Cardiac muscle cell (in vitro differentiated cells and primary cell): Measurements from ENCODE around the gene EPN3. TPM values are rescaled to one million over a fixed set of nuclear protein-coding genes. Genes with fewer than 3 reads are reported as not detected.

Experiments used
- DNase-seq, 2 donors: peaks; one replicate each; pipeline versions ENCODE4 v3.0.0 to v3.0.0-alpha.2; 2010 to 2017; ENCODE audit warnings: low read depth in 1 of 2, low spot score in 1 of 2
- H3K27ac ChIP-seq: fragments of 200-600 bp; sonication (generic); 2 replicates; pipeline ENCODE4 v1.5.1; 2016
- H3K27me3 ChIP-seq: fragments of 200-600 bp; sonication (generic); 2 replicates; pipeline ENCODE4 v1.6.0; 2016; ENCODE audit warnings: control low read depth
- H3K36me3 ChIP-seq: fragments of 200-600 bp; sonication (generic); 2 replicates; pipeline ENCODE4 v1.5.1; 2016; ENCODE audit warnings: control low read depth
- H3K4me1 ChIP-seq: fragments of 200-600 bp; sonication (generic); 2 replicates; pipeline ENCODE4 v1.8.1; 2017; ENCODE audit warnings: low read depth, mild to moderate bottlenecking, mixed run types
- H3K4me3 ChIP-seq: fragments of 200-600 bp; sonication (generic); 2 replicates; pipeline ENCODE4 v1.5.1; 2016; ENCODE audit warnings: mild to moderate bottlenecking
- H3K9me3 ChIP-seq: fragments of 200-600 bp; sonication (generic); 2 replicates; pipeline ENCODE4 v1.5.1; 2017; ENCODE audit warnings: low read depth, mild to moderate bottlenecking, control low read depth
- polyA plus RNA-seq: library from polyadenylated mRNA; unstranded; fragments of >200 nt; fragmentation: Nextera tagmentation; extraction: Ambion mirVana; gene quantifications from 2 replicates; pipeline ENCODE4 v1.2.1, GENCODE V29; 2016
- total RNA-seq: library from RNA; depleted of rRNA; stranded (reverse); fragments of >200 nt; gene quantifications from 2 replicates; pipeline ENCODE4 v1.2.3, GENCODE V29; 2016
- TF ChIP-seq, protein P1 (sequence below): IDR thresholded peaks from 2 replicates; pipeline ENCODE4 v1.5.1; 2012; ENCODE audit warnings: low read depth, mild to moderate bottlenecking, low read length

The EPN3 gene
- total and polyA plus RNA-seq, 2 experiments from 2014 or later: 1.9 to 3.1 TPM

DNA sequence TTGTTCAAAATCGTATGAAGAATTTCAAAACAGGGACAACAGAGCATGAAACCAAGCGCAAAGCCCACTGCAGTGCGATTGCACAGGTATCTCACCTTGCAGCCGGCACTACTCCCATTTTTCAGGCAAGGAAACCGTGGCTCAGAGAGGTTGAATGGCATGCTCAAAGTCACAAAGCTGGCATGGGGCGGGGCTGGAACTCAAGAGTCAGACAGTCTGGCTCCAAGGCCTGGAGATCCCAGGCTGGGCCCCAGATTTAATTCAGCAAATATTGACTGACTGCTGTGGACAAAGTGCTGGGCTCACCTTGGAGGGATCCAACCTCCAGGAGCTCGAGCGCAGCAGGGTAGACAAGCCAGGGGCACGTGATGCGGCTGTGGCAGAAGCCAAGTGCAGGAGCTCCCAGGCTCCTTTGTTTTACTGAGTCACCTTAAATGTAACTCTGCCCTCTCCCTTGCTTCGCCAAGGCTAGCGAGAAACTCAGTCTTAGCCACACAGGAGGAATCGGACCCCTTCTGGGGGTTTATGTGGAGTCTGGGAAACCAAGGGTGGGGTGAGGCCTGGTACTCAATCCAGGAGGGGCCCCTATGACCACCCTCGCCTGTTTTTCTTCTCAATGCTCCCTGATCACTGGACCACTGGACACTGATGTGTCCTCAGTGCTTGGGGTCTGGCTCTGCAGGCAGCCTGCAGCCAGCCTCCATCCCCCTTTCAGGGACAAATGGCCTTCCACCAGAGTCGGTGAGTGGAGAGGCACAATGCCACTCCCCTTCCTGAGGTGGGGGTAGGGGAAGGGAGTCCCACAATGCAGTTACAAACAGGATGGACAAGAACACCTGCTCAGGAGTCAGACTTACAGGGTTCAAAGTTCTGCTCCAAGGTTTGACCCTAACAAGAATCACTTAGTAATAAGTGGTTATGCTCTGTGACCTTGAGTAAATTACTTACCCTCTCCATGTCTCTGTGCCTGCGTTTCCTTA is 10.6 kb downstream of the EPN3 start:
- TF ChIP-seq, protein P1, sequence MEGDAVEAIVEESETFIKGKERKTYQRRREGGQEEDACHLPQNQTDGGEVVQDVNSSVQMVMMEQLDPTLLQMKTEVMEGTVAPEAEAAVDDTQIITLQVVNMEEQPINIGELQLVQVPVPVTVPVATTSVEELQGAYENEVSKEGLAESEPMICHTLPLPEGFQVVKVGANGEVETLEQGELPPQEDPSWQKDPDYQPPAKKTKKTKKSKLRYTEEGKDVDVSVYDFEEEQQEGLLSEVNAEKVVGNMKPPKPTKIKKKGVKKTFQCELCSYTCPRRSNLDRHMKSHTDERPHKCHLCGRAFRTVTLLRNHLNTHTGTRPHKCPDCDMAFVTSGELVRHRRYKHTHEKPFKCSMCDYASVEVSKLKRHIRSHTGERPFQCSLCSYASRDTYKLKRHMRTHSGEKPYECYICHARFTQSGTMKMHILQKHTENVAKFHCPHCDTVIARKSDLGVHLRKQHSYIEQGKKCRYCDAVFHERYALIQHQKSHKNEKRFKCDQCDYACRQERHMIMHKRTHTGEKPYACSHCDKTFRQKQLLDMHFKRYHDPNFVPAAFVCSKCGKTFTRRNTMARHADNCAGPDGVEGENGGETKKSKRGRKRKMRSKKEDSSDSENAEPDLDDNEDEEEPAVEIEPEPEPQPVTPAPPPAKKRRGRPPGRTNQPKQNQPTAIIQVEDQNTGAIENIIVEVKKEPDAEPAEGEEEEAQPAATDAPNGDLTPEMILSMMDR: no peak
- Histone ChIP-seq H3K27me3 (no peaks in the 10 kb centered on the region), H3K36me3 (no peaks in the 10 kb centered on the region), H3K4me3 (peak overlapping the region; percentile 33), H3K4me1 (peaks cover 12% of the 10 kb centered on the region), H3K9me3 (no peaks in the 10 kb centered on the region), H3K27ac (no peak overlapping the region)
- no peak for DNase-seq

DNA sequence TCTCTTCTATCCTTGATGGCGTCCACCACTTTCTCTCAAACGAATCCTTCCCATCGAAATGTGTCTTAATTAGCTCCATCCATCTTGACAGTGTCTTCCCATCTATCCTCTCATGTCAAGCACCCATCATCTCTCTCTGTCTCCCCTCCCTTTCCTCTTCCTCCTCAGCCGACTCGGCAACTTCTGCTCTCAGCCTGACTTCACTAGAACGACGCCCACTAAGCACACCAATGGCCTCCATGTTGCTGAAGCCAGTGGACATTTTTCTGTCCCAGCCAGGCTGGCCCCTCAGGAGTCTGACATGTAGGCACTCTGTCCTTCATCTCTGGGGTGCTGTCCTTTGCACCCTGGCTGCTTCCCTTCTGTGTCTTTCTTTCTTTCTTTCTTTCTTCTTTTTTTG is 12.0 kb downstream of the EPN3 start:
- H3K36me3 ChIP-seq: no peaks in the 10 kb centered on the region
- peaks cover 12% of the 10 kb centered on the region for H3K4me1 ChIP-seq
- no peaks in the 10 kb centered on the region for H3K27me3 ChIP-seq
- H3K27ac ChIP-seq: no peak overlapping the region
- no peaks in the 10 kb centered on the region for H3K9me3 ChIP-seq
- no peak overlapping the region for H3K4me3 ChIP-seq
- TF ChIP-seq, protein P1: no peak
- no peak for DNase-seq

DNA sequence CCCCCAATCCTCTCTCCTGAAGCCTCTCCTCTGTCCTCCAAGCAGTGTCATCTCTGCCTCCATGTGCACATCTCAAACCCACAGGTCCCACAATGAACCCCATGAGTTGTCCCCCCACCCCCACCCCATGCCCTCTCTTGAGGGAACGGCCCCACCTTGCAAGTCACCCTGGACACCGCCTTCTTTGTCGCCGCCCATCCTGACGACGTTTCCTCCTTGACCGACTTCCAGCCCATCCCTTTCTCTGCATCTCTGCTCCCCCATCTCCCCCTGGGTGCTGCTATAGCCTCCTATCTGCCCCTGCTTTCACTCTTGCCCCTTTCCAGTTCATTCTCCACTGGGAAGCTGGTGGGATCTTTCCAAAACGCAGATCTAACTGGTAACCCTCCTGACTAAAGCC is 12.8 kb downstream of the EPN3 start:
- no peaks in the 10 kb centered on the region for H3K27me3 ChIP-seq
- TF ChIP-seq, protein P1: no peak
- H3K4me1 ChIP-seq: peaks cover 12% of the 10 kb centered on the region
- no peaks in the 10 kb centered on the region for H3K9me3 ChIP-seq
- H3K36me3 ChIP-seq: no peaks in the 10 kb centered on the region
- H3K27ac ChIP-seq: no peak overlapping the region
- DNase-seq: no peak
- H3K4me3 ChIP-seq: no peak overlapping the region

DNA sequence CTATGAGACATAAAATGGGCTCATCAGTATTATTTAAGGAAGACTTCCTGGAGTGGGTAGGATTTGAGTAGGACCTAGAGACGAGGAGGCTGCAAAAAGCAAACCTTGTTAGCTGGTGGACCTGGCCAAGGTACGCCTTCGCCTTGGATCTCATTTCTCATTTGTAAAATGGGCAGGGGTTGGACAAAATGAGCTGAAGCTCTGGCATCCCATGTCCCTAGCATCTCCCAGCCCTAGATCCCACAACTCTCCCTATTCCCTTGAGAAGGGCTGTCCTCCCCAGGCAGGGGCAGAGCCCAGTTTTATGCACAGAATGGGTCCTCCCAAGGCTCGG is 14.1 kb downstream of the EPN3 start:
- TF ChIP-seq, protein P1: no peak
- DNase-seq: no peak
- no peaks in the 10 kb centered on the region for H3K36me3 ChIP-seq
- H3K4me3 ChIP-seq: no peak overlapping the region
- H3K9me3 ChIP-seq: no peaks in the 10 kb centered on the region
- no peaks in the 10 kb centered on the region for H3K27me3 ChIP-seq
- H3K27ac ChIP-seq: no peak overlapping the region
- peaks cover 6% of the 10 kb centered on the region for H3K4me1 ChIP-seq

- Histone ChIP-seq H3K36me3 (no peaks in the 10 kb centered on the region), H3K27ac (peak within 1 kb of the TSS; percentile 36), H3K9me3 (no peaks in the 10 kb centered on the region), H3K27me3 (no peaks in the 10 kb centered on the region), H3K4me1 (peaks cover 5% of the 10 kb centered on the region), H3K4me3 (peak within 1 kb of the TSS; percentile 46)
- DNase-seq: peak; percentile 95
- TF ChIP-seq, protein P1: peak; percentile 95
These were observed 14.7 kb downstream of the EPN3 start, which contains the start of gene SPATA20 for GRCh38 chr17:50547035-50547735. Gene SPATA20 (plus strand): TSS chr17:50547174. CDS start chr17:50547209, 35 bp downstream.
